Right ventricle myocardium inferior (tissue), 1 donor: ENCODE data around the gene ARHGAP32. TPM values are rescaled to one million over a fixed set of nuclear protein-coding genes. Genes with fewer than 3 reads are reported as not detected.

ENCODE experiments used
- ATAC-seq: fragments of 200-7000 bp; cut with Tn5 transposase; one replicate; pipeline ENCODE4 v1.9.1; 2020; ENCODE audit warnings: mild to moderate bottlenecking, moderate library complexity
- DNase-seq: peaks from one replicate; pipeline ENCODE4 v3.0.0; 2021; ENCODE audit errors: missing footprints
- intact Hi-C: fragments of 100-400 bp; cut with DNase I; formaldehyde crosslinking; loops from one replicate; pipeline ENCODE4 v1.11.0; 2022
- total RNA-seq: library from RNA; stranded (reverse); fragmentation: NEBNext Ultra II Directional; extraction: Animal tissue kit (Norgen Biotek cat#: 25700); gene quantifications from one replicate; pipeline ENCODE4 v1.2.1, GENCODE V29; 2021
- donor health status: DM: no; HTN: yes; CAD: no; lungs with severe emphysema.

Gene ARHGAP32
- total RNA-seq, 1 donor from 2014 or later = 6.4 TPM

DNA sequence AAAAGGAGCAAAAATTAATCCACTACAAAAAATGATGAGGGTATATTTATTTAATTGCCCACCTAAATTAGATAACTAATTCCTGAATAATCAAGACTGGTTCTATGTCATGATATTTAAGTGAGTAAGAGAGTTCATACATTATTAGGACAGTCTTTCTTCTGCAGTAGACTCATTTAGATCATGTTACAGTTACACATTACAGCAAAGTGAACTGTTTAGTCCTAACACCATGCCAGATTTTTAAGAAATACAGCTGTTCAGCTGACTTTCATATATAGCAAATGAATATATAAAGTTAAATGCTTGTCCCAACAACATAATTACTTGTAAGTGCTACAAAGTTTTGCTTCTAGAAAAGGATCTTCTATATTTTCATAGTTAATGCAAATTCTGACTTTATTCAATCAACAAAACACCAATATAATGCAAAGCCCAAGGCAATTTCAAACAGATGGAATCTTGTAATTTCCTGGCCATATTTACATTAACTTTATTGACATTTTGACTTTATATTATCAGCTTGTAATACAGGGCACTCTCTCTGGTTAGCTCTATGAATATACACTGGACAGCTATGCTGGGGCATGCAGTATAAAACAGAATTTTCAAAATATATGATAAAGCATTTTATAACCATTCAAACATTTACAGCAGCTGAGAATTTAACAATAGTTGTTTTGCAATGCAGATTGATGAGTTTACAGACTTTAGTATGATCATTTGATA, 203.7 kb downstream of the ARHGAP32 start:
- no peak for DNase-seq
- intact Hi-C loops = no loop called here
- ATAC-seq = no peak

- no peak for ATAC-seq
- DNase-seq = no peak
- intact Hi-C loops = no loop called here
Measured at GRCh38 chr11:128985880-128986279, 206.2 kb downstream of the ARHGAP32 start.

DNA sequence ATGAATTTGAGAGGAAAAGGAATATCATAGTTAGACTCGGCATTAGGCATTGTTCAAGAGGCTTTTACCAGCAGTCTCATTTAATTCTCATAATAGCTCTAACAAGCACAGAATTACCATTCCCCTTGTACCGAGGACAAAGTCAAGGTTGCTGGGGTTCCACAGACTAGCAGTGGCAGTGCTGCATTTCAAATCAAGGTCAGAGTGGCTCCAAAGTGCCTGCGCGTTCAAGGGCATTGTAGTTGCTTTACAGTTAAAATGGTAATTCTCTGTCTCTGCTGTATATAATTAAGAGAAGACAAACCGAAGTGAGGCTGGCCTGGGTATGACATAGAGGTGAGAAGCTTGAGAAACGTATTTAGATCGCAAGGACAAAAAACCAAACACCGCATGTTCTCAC, 209.1 kb downstream of the ARHGAP32 start:
- DNase-seq (no peak), ATAC-seq (no peak)
- intact Hi-C loops = no loop called here

- no peak for DNase-seq
- intact Hi-C loops = no loop called here
Measured at GRCh38 chr11:128981254-128981653, 210.9 kb downstream of the ARHGAP32 start.

DNA sequence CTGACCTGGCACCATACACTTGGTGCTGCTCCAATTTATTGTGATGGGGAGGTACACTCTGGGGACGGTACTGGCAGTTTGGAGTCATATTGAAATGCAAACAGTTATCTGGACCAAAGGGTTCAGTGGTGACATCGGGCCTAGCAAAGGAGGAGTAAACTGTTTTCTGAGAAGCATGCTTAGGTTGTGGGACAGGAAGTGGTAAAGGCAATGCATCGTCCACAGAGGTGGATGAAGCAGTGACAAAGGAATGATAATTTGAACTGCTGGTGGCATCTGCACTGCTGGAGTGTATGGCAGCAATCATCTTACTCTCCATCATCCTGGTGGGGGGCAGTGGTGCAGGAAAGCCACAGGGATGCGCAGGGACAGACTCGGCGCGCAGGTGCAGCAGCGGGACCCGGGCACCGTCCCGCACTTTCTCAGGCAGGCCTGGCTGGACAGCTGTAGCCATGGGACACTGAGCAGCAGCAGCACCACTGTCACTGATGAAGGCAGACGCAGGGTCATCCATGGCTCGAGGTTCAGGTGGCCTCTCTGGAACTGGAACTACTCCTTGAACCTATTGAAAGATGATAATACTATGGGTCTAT, 221.4 kb downstream of the ARHGAP32 start:
- intact Hi-C loops = no loop called here
- DNase-seq (no peak), ATAC-seq (no peak)

More at GRCh38 chr11:128981254-128981653, 210.9 kb downstream of the ARHGAP32 start:
- ATAC-seq = no peak

DNA sequence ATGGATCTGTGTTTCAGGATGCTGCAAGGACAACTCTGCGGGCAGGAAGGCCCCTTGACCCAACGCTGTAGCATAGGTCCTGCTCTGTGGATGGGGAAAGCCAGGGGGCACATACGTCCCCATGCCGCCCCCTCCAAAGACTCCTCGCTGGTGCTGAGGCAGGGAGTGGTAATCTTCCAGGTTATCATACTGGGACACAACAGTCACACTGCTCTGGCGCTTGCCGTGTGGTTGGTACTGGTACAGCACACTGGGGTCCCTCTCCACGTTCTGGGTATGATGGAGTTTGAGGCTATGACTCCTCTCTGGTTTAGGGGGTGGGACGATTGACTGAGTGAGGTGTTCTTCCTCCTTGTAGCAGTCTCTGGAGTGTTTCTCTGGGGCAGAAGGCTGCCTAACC, 223.2 kb downstream of the ARHGAP32 start:
- DNase-seq = no peak
- intact Hi-C loops = no loop called here
- no peak for ATAC-seq

- ATAC-seq (no peak), DNase-seq (no peak)
- intact Hi-C loops = no loop called here
Measured at GRCh38 chr11:128967578-128967977, 224.5 kb downstream of the ARHGAP32 start.

- intact Hi-C loops = no loop called here
- ATAC-seq (no peak), DNase-seq (no peak)
Measured at GRCh38 chr11:128965485-128965884, 226.6 kb downstream of the ARHGAP32 start.

DNA sequence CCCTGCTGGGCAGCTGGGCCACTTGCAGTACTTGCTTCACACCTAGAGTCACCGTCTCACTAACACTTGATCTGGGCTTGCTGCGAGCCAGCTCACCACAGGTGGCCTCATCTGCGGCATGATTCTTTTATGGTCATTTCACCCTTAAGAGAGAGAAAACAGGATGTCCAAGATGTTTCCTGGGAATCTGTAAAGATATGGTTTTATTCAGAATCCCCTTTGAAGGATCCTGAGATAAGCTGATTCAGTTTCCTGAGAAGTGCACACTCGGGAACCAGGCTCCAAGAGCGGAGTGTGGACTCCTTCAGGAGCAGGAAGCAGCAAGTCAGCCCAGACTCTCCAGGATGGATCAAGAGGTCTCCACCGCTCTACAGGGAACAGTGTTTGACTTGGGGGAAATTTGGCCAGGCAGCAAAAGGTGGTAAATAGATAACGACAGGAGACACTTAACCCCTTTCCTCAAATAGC, 227.6 kb downstream of the ARHGAP32 start:
- intact Hi-C loops = no loop called here
- DNase-seq = no peak
- ATAC-seq = no peak

DNA sequence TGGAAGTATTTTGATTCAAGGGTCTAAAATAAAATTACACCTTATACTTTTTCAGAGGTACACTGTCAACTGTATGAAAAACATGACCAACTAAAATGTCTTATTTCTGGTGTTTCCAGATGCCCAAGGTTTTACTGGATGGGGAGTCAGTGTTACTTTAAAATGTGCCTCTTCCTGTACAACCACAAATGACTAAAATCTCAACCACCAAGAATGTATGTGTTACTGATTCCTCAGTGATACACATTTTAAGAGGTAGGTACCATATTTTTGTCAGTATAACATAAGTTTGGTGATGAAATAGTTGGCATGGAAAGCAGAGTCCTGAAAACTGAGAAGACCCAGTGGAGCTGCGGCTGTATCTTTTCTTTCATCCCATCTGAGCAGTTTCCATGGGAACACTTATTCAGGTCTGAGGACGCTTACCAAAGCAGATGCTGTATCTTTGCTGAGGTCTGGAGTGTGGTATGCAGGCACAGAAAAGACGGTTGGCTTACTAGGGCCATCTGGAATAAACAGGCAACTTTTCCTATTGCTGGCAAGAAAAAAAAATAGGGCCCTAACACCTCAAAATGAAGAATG, 228.3 kb downstream of the ARHGAP32 start:
- ATAC-seq = no peak
- intact Hi-C loops = no loop called here
- DNase-seq = no peak

- ATAC-seq = no peak
- intact Hi-C loops = no loop called here
- DNase-seq = no peak
Measured at GRCh38 chr11:128962896-128963295, 229.2 kb downstream of the ARHGAP32 start.

- ATAC-seq (no peak), DNase-seq (no peak)
- intact Hi-C loops = no loop called here
Measured at GRCh38 chr11:128961645-128962044, 230.5 kb downstream of the ARHGAP32 start.

GRCh38 chr11:128957202-128957482, 235.0 kb downstream of the ARHGAP32 start:
- ATAC-seq (no peak), DNase-seq (no peak)
- intact Hi-C loops = loop anchor here (10.0 kb wide), 1 partner anchor 922 kb away; no protein-coding TSS in a partner anchor

- no peak for DNase-seq
- peak; percentile 69 for ATAC-seq
Measured at GRCh38 chr11:128956401-128957201, 235.5 kb downstream of the ARHGAP32 start.

GRCh38 chr11:128955636-128956035, 236.5 kb downstream of the ARHGAP32 start:
- ATAC-seq = no peak
- intact Hi-C loops = loop anchor here (1.0 to 10.0 kb wide), 2 partner anchors 71 to 921 kb away; no protein-coding TSS in a partner anchor
- no peak for DNase-seq

More at GRCh38 chr11:128956401-128957201, 235.5 kb downstream of the ARHGAP32 start:
- intact Hi-C loops = loop anchor here (1.0 to 10.0 kb wide), 2 partner anchors 72 to 922 kb away; no protein-coding TSS in a partner anchor

DNA sequence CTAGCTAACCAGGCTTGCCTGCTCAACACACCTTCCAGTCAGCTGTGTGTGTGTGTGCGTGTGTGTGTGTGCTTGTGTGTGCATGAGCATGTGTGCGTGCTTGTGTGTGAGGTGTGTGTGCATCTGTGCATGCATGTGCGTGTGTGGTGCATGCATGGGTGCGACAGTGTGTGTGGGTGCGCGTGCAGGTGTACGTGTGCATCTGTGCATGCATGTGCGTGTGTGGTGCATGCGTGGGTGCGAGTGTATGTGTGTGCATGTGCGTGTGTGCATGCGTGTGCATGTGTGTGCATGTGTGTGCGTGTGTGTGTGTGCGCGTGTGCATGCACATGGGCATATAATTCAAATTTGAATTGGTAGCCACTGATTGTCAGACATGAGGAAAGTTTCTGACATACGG, 239.0 kb downstream of the ARHGAP32 start:
- intact Hi-C loops = loop anchor here (10.0 kb wide), 1 partner anchor 918 kb away; no protein-coding TSS in a partner anchor
- ATAC-seq (no peak), DNase-seq (no peak)

GRCh38 chr11:128949791-128950454, 242.2 kb downstream of the ARHGAP32 start:
- ATAC-seq (no peak), DNase-seq (no peak)
- intact Hi-C loops = loop anchor here (10.0 kb wide), 1 partner anchor 915 kb away; no protein-coding TSS in a partner anchor

DNA sequence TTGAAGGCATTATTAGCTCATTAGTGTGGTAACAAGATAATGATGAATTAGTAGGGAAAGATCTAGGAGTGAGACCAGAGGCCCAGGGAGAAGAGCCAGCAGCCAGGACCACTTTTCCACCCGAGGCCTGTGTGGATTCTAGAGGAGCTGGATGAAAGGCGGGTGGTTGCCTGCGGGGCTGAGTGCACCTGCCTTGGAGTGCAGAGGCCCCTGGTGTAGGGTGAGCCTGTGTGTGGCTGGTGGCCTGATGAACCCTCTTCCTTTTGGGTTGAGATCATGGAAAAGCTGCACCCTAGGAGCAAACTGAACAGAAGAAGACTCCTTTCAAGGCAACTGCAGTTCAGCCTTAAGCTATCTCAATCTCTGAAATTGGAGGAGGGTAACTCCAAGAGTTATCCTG, 243.5 kb downstream of the ARHGAP32 start:
- ATAC-seq (peak; percentile 46), DNase-seq (no peak)

DNA sequence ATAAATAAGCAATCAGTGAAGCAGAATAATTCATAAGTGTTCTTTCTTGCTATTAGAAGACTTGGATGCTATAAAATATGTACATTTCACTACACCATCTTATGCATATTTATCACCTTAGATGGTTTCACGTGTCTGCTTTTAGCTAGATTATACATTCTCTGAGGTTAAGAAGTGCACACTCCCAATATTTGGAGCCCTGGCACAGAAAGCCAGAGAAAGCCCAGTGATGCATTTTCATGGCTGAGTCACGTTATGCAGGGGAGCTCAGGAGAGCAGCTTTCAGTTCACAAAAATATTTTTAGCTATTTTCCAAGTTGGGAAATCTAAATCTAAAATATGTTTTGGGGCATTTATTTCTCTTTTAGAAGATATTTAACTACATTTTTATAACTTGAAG, 244.4 kb downstream of the ARHGAP32 start:
- ATAC-seq (no peak), DNase-seq (no peak)
- intact Hi-C loops = no loop called here

More for the DNA sequence above, 243.5 kb downstream of the ARHGAP32 start:
- intact Hi-C loops = no loop called here
